Frontal cortex (tissue), 4 donors: ENCODE measurements around the gene CDK13. TPM values are rescaled to one million over a fixed set of nuclear protein-coding genes. Genes with fewer than 3 reads are reported as not detected.

Experiments
- DNase-seq, 2 donors: peaks; one replicate each; pipeline ENCODE4 v3.0.0; 2012; ENCODE audit warnings: low spot score in 2 of 2
- FAIRE-seq: peaks from 2 replicates; lab custom pipeline; 2012; peaks lifted over from hg19 to GRCh38; lab: Jason Lieb, UNC
- total RNA-seq: library from RNA; depleted of rRNA; stranded (reverse); fragments of >200 nt; gene quantifications from one replicate; pipeline ENCODE4 v1.2.3, GENCODE V29; 2014
- donor health status: control.
- donor health status: control.
- donor health status: control.

The CDK13 gene
- total RNA-seq, 1 donor from 2014 or later, result 133 TPM

DNA sequence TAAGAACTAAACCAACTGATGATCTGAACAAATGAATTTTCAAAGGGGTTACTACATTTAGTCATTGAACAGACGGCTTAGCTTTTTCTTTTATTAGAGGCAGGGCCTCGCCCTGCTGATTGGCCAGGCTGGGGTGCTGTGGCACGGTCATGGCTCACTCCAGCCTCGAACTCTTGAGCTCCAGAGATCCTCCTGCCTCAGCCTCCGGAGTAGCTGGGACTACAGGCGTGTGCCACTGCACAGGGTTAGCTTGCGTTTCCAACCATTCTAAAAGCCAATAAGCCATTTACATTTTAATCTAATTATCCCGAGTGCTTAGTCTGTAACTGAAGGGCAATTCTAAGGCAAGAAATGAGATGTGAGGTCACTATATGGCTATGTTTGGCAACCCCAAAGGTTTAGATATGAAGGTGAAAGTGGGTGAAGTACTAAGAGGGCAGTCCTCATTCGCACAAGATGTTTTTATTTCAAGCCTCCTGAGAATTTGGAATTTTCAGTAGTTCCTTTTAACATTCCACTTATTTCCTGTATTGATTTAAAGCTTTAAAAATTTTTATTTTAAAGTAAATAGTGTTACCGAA, 1.6 kb upstream of the CDK13 start:
- no peak for DNase-seq
- FAIRE-seq, result no peak

DNA sequence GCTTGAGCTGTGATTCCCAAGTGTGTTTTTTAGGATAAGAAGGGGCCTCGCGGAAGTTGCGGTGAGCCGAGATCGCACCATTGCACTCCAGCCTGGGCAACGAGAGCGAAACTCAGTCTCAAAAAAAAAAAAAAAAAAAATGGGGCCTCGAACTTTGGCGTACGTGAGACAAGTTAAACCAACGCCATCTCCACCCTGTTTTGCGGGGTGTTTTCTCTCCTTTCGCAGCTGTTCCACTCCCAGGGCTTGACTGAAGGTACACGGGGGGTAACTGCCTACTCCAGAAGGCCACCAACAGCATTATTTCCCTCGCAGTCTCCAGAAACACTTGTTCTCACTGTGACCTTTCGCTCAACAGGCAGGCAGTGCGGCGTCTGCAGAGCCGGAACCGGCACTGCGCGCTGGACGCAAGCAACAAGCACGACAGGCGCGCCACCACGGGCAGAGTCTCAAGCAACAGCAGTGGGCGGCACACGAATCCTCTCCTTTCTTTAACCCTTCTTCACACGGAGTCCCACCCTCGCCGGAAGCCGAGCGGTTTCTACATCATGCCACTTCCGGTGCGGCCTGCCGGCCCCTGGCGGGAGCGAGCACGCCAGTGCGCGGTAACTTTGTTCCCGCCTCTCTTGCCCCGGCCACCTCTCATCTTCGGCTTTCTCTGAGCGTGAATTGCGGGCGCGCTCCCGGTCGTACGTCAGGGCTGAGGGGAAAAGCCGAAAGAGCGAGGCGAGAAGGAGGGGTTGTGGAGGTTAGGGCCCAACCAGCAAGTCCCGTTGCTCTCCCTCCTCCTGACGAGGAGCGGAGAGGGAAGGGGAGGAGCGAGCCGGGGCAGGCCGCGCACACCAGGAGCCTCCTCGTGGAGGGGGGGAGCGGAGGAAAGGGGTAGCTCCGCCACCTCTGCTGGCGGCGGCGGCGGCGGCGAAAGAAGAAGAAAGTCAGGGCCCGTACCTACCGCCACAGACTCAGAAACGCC, 814 bp upstream of the CDK13 start:
- DNase-seq (peak; percentile 91 to 93), FAIRE-seq (peak; percentile 64)

DNA sequence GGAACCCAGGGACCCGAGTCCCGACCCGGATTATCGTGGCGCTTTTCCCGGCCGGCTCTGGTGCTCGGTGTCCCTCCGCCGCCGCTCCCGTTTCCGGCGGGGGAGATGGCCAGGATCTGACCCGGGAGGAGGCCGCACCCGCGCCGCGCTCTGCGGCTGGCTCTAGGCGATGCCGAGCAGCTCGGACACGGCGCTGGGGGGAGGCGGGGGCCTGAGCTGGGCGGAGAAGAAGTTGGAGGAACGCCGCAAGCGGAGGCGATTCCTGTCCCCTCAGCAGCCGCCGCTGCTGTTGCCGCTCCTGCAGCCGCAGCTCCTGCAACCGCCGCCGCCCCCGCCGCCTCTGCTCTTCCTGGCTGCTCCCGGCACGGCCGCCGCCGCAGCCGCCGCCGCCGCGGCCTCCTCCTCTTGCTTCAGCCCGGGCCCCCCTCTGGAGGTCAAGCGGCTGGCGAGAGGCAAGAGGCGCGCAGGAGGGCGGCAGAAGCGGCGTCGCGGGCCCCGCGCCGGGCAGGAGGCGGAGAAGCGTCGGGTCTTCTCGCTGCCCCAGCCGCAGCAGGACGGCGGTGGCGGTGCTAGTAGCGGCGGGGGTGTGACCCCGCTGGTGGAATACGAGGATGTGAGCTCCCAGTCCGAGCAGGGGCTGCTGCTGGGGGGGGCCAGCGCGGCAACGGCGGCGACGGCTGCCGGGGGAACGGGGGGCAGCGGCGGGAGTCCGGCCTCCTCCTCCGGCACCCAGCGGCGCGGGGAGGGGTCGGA, 593 bp downstream of the CDK13 start:
- DNase-seq (peak; percentile 31 to 60), FAIRE-seq (no peak)

DNA sequence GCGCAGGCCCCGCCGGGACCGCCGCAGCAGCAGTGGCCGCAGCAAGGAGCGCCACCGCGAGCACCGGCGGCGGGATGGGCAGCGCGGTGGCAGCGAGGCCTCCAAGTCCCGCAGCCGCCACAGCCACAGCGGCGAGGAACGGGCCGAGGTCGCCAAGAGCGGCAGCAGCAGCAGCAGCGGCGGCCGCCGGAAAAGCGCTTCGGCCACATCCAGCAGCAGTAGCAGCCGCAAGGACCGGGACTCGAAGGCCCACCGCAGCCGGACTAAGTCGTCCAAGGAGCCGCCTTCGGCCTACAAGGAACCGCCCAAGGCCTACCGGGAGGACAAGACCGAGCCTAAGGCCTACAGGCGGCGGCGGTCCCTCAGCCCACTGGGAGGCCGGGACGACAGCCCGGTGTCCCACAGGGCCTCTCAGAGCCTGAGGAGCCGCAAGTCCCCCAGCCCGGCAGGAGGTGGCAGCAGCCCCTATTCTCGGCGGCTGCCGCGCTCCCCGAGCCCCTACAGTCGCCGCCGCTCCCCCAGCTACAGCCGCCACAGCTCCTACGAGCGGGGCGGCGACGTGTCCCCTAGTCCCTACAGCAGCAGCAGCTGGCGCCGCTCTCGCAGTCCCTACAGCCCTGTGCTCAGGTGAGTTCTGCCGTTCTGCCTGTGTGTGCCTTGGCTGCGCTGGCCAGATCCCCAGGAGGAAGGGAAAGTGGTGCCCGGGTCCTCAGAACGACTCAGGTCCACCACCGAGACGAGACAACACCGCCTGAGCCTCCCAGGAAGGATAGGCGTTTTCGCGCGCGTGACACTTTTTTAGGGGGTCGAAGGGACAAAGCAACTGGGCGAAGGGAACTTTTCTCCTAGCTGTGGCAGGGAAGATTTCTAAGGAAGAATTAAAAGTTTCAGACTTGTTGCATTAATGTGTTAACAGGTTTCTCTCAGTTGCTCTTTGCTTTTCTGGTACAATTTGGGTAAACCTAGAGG, 1.5 kb downstream of the CDK13 start:
- no peak for FAIRE-seq
- DNase-seq, result peak; percentile 31 to 56

- FAIRE-seq, result no peak
- no peak for DNase-seq
Observed at GRCh38 chr7:39952374-39952773, 2.3 kb downstream of the CDK13 start.

DNA sequence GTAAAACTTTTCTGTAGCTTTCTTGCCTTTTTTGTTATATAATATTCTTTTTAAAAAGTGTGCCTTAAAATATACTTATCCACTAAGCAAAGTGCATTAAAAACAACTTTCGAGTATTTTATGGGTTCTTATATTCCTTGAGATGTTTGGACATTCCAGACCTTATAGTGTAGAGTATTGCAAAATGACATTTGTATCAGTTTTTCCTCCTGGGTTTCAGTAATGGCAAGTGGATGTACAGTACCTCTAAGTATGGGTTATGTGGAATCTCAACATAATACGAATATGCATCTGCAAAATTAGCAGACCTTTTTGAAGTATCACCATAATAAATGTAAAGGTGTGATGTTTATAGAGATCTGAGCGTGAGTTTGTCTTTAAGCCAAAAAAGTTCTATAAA, 2.7 kb downstream of the CDK13 start:
- no peak for FAIRE-seq
- DNase-seq, result no peak

DNA sequence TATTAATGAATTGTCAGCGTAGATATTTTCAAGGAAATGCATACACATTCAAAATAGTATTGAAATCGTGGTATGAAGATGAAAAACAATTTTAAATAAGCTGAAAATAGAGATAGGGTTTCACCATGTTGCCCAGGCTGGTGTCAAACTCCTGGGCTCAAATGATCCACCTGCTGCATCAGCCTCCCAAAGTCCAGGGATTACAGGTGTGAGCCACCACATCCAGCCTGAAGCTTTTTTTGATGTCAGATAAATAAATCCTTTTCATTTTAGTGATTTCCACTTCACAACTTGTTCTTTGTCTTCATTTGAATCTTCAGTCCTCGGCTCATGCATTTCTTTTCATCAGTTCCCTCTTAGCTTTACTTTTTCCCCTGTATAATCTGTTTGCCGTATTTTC, 4.6 kb downstream of the CDK13 start:
- FAIRE-seq (no peak), DNase-seq (no peak)

DNA sequence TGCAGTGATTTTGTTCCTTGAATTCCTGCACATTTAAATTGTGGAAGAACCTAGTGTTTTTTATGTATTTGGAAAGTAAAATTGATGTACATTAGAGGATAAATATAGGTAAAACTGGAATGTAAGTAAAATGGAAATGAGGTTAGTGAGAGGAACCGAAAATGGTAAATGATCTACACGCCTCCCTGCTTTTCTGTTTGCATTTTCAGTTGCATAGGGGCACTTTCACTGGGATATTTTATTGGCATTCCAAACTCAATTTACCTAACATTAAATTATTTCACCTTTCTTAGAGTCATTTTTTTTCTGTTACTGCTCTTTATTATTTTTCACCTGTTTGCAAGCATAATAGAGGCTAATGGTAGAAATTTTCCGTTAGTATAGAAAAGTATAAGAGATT, 8.0 kb downstream of the CDK13 start:
- DNase-seq (no peak), FAIRE-seq (no peak)

DNA sequence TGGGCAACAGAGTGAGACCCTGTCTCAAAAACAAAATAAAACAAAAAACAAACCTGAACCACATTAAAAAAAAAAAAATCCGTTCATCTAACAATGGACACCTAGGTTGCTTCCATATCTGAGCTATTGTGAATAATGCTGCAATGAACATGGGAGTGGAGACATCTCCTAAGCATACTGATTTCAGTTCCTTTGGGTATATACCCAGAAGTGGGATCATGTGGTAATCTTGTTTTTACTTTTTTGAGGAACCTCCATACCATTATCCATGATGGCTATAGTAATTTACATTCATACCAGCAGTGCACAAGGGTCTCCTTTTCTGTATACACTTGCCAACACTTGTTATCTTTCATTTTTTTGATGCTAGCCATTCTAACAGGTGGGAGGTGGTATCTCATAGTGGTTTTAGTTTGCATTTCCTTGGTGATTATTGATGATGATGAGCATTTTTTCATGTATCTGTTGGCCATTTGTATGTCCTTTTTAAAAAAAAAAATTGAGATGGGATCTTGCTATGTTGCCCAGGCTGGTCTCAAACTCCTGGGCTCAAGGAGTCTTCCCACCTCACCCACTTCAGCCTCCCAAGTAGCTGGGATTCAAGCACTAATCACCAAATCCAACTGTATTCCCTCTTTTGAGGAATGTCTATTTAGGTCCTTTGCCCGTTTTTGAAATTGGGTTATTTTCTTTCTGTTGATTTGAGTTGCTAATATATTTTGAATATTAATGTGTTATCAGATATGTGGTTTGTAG, 17.5 kb downstream of the CDK13 start:
- FAIRE-seq (no peak), DNase-seq (no peak)

- DNase-seq (no peak), FAIRE-seq (no peak)
Observed at GRCh38 chr7:39969431-39969830, 19.4 kb downstream of the CDK13 start.

- DNase-seq, result no peak
- FAIRE-seq, result no peak
Observed at GRCh38 chr7:39971924-39972323, 21.9 kb downstream of the CDK13 start.

DNA sequence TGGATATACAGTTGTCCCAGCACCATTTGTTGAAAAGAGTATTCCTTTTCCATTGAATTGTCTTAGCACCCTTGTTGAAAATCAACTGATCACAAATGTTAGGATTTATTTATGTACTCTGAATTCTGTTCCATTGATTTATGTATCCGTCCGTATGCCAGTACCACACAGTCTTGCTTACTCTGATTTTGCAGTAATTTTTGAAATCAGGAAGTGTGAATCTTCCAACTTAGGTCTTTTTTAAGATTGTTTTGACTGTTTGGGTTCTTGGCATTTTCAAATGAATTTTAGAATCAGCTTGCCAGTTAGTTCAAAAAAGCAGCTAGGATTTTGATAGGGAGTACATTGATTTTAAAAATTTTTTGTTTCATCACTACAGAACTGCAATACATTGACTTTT, 23.7 kb downstream of the CDK13 start:
- FAIRE-seq, result no peak
- no peak for DNase-seq

DNA sequence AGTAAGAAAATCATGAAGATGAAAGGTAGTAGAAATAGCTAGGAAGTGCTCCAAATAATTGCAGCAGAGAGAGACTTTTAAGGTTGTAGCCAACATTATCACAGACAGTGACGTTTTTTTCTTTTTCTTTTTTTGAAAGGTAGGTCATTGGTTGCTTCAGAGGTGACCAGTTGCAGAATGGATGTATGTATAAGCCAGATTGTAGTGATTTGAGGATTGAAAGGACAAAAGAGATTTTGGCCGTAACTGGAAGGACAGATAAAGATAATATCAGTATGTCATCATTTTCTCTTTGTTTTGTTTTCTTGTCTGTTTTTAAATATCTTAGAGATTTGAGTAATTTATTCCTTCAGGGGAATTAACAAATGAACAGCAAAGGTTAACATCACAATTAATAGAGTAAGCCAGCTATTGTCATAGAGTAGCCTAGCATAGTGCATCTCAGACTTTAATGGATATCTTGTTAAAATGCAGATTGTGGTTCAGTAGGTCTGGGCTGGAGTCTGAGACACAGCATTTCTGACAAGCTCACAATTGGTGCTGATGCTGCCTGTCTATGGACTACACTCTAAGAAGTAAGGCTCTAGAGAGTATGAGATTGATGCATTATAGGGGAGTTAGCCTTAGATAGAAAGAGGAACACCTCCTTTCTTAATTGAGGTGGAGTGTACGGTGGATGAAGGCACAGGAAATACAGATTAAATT, 28.3 kb downstream of the CDK13 start:
- no peak for DNase-seq
- no peak for FAIRE-seq

DNA sequence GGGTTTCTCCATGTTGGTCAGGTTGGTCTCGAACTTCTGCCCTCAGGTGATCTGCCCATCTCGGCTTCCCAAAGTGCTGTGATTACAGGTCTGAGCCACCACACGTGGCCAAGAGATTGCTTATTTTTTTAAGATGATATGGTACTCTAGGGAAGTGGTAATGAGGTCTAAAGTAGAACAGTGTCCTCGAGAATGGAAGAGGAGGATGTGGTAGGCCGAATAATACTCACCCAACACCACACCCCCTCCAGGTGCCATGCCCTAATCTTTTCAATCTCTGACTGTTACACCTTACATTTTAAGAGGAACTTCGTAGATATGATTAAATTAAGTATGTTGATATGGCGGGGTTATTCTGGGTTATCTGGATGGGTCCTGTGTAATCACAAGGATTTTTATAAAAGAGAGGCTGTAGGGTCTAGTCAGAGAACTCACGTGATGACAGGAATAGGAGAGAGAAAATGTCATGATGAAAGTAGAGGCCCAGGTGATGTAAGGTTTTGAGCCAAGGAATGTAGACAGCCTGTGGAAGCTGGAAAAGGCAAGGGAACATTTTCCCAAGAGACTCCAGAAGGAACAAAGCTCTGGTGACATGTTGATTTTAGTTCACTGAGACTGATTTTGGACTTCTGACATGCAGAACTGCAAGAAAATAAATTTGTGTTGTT, 29.5 kb downstream of the CDK13 start:
- DNase-seq, result no peak
- no peak for FAIRE-seq

DNA sequence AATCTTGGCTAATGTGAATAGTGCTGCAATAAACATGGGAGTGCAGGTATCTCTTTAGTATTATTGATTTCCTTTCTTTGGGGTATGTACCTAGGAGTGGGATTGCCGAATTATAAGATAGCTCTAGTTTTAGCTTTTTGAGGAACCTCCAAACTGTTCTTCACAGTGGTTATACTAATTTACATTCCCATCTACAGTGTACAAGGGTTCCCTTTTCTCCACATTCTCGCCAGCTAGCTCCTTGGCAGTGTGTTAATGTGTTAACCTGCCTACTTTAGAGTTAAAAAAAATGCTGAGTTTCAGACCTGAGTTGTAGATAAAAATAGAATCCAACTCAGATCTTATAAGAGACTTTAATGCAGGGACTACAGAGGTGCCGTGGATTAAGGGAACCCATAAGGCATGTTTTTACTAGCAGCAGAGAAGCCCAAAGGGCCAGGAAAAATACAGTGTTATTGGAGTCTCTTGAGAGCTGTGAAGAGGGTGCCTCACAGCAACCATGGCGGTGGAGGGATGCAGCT, 35.4 kb downstream of the CDK13 start:
- FAIRE-seq (no peak), DNase-seq (no peak)

GRCh38 chr7:39987641-39988347, 37.7 kb downstream of the CDK13 start:
- DNase-seq (peak in 1 of 2 donors; percentile 10), FAIRE-seq (no peak)
